ENCODE results near the gene TMCC2. TPM values are rescaled to one million over a fixed set of nuclear protein-coding genes. Genes with fewer than 3 reads are reported as not detected.

The TMCC2 gene
- polyA plus RNA-seq, 3 donors, result 0.16 to 0.27 TPM; not detected in 1

DNA sequence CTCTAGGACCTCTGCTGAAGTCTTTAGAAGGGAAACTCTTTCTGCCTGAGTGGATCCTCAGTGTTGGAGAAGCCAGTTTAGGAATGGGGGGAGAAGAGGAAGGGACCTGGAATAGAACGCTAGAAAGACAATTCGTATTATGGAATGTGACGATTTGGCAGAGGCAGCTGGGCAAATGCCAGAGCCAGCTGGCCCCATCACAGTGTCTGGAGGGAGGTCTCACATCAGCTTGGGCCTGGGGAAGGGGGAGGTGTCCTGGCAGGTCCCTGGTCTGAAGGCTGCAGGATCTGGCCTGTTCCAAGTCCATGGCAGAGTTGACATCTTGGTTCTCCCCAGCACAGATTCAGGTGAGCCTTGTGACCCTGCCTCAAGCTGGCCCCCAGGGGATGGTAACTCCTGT is 11.3 kb downstream of the TMCC2 start:
- Histone ChIP-seq H3K79me2 (ENCODE audit: insufficient read depth, low read length) (no peaks in the 10 kb centered on the region), H4K20me1 (ENCODE audit: insufficient read depth, low read length) (no peaks in the 10 kb centered on the region), H3K4me2 (replicated peaks; ENCODE audit: extremely low read depth, low read length, poor library complexity, severe bottlenecking) (no peak overlapping the region), H3K9ac (ENCODE audit: insufficient read depth, low read length, poor library complexity, severe bottlenecking) (no peak overlapping the region), H3K9me3 (replicated peaks in 1 of 2; ENCODE audit: control insufficient read depth in 1 of 2, insufficient read depth in 1 of 2, low read length in 2 of 2) (no peaks in the 10 kb centered on the region), H3K27ac (ENCODE audit: low read depth in 1 of 2, low read length in 2 of 2) (no peak overlapping the region), H3K36me3 (replicated peaks in 1 of 2; ENCODE audit: control insufficient read depth in 1 of 2, insufficient read depth in 2 of 2, low read length in 2 of 2) (no peaks in the 10 kb centered on the region), H2AFZ (ENCODE audit: insufficient read depth, low read depth, low read length, poor library complexity, severe bottlenecking) (no peak overlapping the region), H3K27me3 (ENCODE audit: control insufficient read depth in 2 of 2, insufficient read depth in 2 of 2, low read length in 2 of 2) (no peaks in the 10 kb centered on the region), H3K4me3 (replicated peaks in 1 of 3; ENCODE audit: low read depth in 2 of 3, low read length in 3 of 3) (no peak overlapping the region), H3K4me1 (ENCODE audit: control insufficient read depth in 1 of 2, insufficient read depth in 2 of 2, low read length in 2 of 2) (peaks cover 12 to 16% of the 10 kb centered on the region in 2 donors)
- peaks cover 19% of the 10 kb centered on the region for H3K4me1 Mint-ChIP-seq
- H3K27me3 Mint-ChIP-seq (ENCODE audit: low read depth in 3 of 3), result peaks cover 0 to 2% (median 1%) of the 10 kb centered on the region in 3 donors
- TF ChIP-seq, protein P1, sequence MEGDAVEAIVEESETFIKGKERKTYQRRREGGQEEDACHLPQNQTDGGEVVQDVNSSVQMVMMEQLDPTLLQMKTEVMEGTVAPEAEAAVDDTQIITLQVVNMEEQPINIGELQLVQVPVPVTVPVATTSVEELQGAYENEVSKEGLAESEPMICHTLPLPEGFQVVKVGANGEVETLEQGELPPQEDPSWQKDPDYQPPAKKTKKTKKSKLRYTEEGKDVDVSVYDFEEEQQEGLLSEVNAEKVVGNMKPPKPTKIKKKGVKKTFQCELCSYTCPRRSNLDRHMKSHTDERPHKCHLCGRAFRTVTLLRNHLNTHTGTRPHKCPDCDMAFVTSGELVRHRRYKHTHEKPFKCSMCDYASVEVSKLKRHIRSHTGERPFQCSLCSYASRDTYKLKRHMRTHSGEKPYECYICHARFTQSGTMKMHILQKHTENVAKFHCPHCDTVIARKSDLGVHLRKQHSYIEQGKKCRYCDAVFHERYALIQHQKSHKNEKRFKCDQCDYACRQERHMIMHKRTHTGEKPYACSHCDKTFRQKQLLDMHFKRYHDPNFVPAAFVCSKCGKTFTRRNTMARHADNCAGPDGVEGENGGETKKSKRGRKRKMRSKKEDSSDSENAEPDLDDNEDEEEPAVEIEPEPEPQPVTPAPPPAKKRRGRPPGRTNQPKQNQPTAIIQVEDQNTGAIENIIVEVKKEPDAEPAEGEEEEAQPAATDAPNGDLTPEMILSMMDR (IDR thresholded peaks at IDR 0.05), result no peak
- H3K27ac Mint-ChIP-seq, result no peak overlapping the region
- H3K4me3 Mint-ChIP-seq, result no peak overlapping the region
- WGBS (ENCODE audit: insufficient coverage), result 96% methylated on average over 3 of the region's 3 CpGs
- DNase-seq, result no peak
- no peaks in the 10 kb centered on the region for H3K36me3 Mint-ChIP-seq
- intact Hi-C loops (cut with micrococcal nuclease), result no loop called here
- no peaks in the 10 kb centered on the region for H3K9me3 Mint-ChIP-seq

DNA sequence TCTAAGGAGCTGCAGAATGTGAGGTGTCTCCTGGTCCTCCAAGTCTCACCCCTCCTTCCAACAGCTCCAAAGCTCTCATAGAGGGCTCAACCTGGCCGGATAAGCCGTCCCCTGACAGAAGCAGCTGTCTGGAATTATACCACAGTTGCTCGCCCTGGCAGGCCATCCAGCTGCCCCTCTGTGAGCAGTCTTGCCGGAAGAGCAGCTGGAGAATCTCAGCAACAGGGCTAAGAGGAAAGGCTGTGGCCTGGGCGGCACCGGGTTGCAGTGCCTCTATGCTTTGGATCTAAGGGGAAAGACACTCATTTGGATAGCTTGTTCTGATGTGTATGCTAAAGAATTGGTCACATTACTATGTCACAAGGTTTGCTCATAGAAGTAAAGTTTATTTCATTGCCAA is 12.4 kb downstream of the TMCC2 start:
- WGBS (ENCODE audit: insufficient coverage), result 96% methylated on average over 4 of the region's 6 CpGs
- H3K4me2 ChIP-seq (replicated peaks; ENCODE audit: extremely low read depth, low read length, poor library complexity, severe bottlenecking), result no peak overlapping the region
- no peak overlapping the region for H3K27ac ChIP-seq (ENCODE audit: low read depth in 1 of 2, low read length in 2 of 2)
- no peaks in the 10 kb centered on the region for H3K79me2 ChIP-seq (ENCODE audit: insufficient read depth, low read length)
- no peak overlapping the region for H3K4me3 Mint-ChIP-seq
- TF ChIP-seq, protein P1 (IDR thresholded peaks at IDR 0.05), result no peak
- peaks cover 19% of the 10 kb centered on the region for H3K4me1 Mint-ChIP-seq
- DNase-seq, result no peak
- no peak overlapping the region for H2AFZ ChIP-seq (ENCODE audit: insufficient read depth, low read depth, low read length, poor library complexity, severe bottlenecking)
- no peak overlapping the region for H3K9ac ChIP-seq (ENCODE audit: insufficient read depth, low read length, poor library complexity, severe bottlenecking)
- no peak overlapping the region for H3K27ac Mint-ChIP-seq
- H3K9me3 ChIP-seq (replicated peaks in 1 of 2; ENCODE audit: control insufficient read depth in 1 of 2, insufficient read depth in 1 of 2, low read length in 2 of 2), result no peaks in the 10 kb centered on the region
- H3K27me3 Mint-ChIP-seq (ENCODE audit: low read depth in 3 of 3), result peaks cover 0 to 2% (median 1%) of the 10 kb centered on the region in 3 donors
- H3K4me3 ChIP-seq (replicated peaks in 1 of 3; ENCODE audit: low read depth in 2 of 3, low read length in 3 of 3), result no peak overlapping the region
- H3K36me3 ChIP-seq (replicated peaks in 1 of 2; ENCODE audit: control insufficient read depth in 1 of 2, insufficient read depth in 2 of 2, low read length in 2 of 2), result no peaks in the 10 kb centered on the region
- H3K9me3 Mint-ChIP-seq, result no peaks in the 10 kb centered on the region
- intact Hi-C loops (cut with micrococcal nuclease), result loop anchor here in 1 of 2 donors (10.0 kb wide), 1 partner anchor 45 kb away; no protein-coding TSS in a partner anchor
- no peaks in the 10 kb centered on the region for H4K20me1 ChIP-seq (ENCODE audit: insufficient read depth, low read length)
- H3K36me3 Mint-ChIP-seq, result no peaks in the 10 kb centered on the region
- peaks cover 12 to 16% of the 10 kb centered on the region in 2 donors for H3K4me1 ChIP-seq (ENCODE audit: control insufficient read depth in 1 of 2, insufficient read depth in 2 of 2, low read length in 2 of 2)
- H3K27me3 ChIP-seq (ENCODE audit: control insufficient read depth in 2 of 2, insufficient read depth in 2 of 2, low read length in 2 of 2), result no peaks in the 10 kb centered on the region
